ENCODE data around the gene TIGD1. TPM values are rescaled to one million over a fixed set of nuclear protein-coding genes. Genes with fewer than 3 reads are reported as not detected.

TIGD1 gene
- total RNA-seq, 4 donors from 2014 or later, result 6.7 to 11.6 (median 6.9) TPM

GRCh38 chr2:232532419-232532818 lies 17.9 kb downstream of the TIGD1 start:
- Histone ChIP-seq H3K27ac (no peak overlapping the region), H3K4me3 (replicated peaks in 1 of 3) (no peak overlapping the region), H3K27me3 (no peaks in the 10 kb centered on the region), H3K9me3 (no peaks in the 10 kb centered on the region), H3K36me3 (no peaks in the 10 kb centered on the region), H3K4me1 (no peaks in the 10 kb centered on the region)
- 42 to 49% methylated on average over 9 of the region's 9 CpGs for WGBS, 2 donors
- no peak for DNase-seq
- no peak for TF ChIP-seq CTCF (IDR thresholded peaks at IDR 0.05)
- no peak for TF ChIP-seq POLR2A (IDR thresholded peaks at IDR 0.05)
- intact Hi-C loops (cut with DNase I), result no loop called here

DNA sequence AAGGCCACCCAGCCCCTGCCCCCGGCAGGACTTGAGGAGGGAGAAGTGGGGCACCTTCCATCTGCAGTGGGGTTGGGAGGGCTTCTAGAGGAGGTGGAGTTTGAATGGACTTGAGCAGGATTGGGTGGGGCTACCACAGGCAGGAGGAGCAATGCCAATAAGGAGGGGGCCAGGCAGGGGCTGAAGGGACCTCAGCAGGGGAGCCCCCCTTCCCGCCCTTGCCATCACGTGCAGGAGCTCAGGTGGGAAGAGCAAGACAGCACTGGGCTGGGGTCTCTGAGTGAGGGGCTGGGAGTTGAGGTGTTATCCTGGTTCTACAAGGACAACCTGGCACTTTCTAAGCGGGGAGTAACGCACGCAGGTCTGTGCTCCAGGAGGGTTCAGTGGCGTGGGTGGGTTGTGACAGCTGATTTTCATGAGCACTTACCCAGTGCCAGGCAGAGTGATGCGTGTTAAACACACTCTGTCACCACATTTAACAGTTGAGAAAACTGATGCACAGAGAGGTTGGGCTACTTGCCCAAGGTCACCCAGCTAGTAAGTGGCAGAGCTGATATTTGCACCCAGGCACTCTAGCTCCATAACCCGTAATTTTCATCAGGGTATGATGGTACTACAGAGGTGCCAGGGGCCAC lies 19.6 kb downstream of the TIGD1 start:
- no peaks in the 10 kb centered on the region for H3K36me3 ChIP-seq
- intact Hi-C loops (cut with DNase I), result no loop called here
- no peak for DNase-seq
- H3K27me3 ChIP-seq, result no peaks in the 10 kb centered on the region
- TF ChIP-seq POLR2A (IDR thresholded peaks at IDR 0.05) (no peak), CTCF (IDR thresholded peaks at IDR 0.05) (no peak)
- H3K9me3 ChIP-seq, result no peaks in the 10 kb centered on the region
- H3K4me1 ChIP-seq, result no peaks in the 10 kb centered on the region
- H3K27ac ChIP-seq, result no peak overlapping the region
- 78 to 84% methylated on average over 9 of the region's 9 CpGs for WGBS, 2 donors
- H3K4me3 ChIP-seq (replicated peaks in 1 of 3), result no peak overlapping the region

GRCh38 chr2:232529806-232530547 lies 20.4 kb downstream of the TIGD1 start:
- 89 to 93% methylated on average over 16 to 17 of the region's 17 CpGs for WGBS, 2 donors
- H3K27me3 ChIP-seq, result no peaks in the 10 kb centered on the region
- H3K27ac ChIP-seq, result no peak overlapping the region
- intact Hi-C loops (cut with DNase I), result loop anchor here (10.0 kb wide), 1 partner anchor 605 kb away; the partner anchor contains the start of gene NPPC
- H3K4me1 ChIP-seq, result peaks cover 0 to 4% of the 10 kb centered on the region in 2 donors
- H3K36me3 ChIP-seq, result no peaks in the 10 kb centered on the region
- no peak overlapping the region for H3K4me3 ChIP-seq (replicated peaks in 1 of 3)
- TF ChIP-seq CTCF (IDR thresholded peaks at IDR 0.05) (no peak), POLR2A (IDR thresholded peaks at IDR 0.05) (no peak)
- no peaks in the 10 kb centered on the region for H3K9me3 ChIP-seq
- DNase-seq, result no peak

DNA sequence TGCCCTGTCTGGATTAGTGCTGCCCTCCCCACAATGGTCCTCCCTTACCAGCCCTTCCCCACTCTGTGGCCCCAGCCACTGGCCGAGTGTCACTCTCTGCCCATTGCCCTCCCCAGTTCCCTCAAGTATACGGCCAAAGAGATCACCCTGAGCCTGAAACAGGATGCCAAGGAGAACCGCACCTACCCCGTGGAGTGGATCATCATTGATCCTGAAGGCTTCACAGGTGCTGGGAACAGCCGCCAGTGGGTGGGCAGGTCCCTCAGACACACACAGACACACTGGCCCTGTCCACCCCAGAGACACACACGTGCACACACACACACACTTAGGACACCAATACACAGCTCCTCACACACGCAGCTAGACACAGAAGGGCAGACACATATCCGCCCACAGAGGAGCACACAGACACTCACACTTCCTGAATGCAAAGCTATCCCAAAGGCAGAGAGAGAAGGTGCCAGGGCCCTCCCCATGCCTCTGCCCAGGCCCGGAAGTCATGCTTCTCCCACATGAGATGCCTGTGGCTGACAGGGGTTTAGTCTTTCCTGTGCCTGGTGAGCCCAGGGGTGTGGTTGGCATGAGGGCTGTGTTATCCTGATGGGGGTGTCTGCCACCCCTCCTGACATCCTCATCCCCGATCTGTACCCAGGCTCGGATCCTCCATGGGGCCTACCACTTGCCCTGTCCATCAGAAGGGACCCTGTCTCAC lies 21.5 kb downstream of the TIGD1 start:
- Histone ChIP-seq H3K4me3 (replicated peaks in 1 of 3) (no peak overlapping the region), H3K9me3 (no peaks in the 10 kb centered on the region), H3K4me1 (peaks cover 0 to 8% of the 10 kb centered on the region in 2 donors), H3K27ac (no peak overlapping the region), H3K27me3 (peaks cover 7% of the 10 kb centered on the region), H3K36me3 (no peaks in the 10 kb centered on the region)
- DNase-seq, result no peak
- TF ChIP-seq CTCF (IDR thresholded peaks at IDR 0.05) (no peak), POLR2A (IDR thresholded peaks at IDR 0.05) (no peak)
- 81 to 82% methylated on average over 7 to 11 of the region's 11 CpGs for WGBS, 2 donors
- intact Hi-C loops (cut with DNase I), result loop anchor here (10.0 kb wide), 1 partner anchor 604 kb away; the partner anchor contains the start of gene NPPC
